ENCODE measurements around the gene AGPAT3. TPM values are rescaled to one million over a fixed set of nuclear protein-coding genes. Genes with fewer than 3 reads are reported as not detected.

AGPAT3 gene, protein sequence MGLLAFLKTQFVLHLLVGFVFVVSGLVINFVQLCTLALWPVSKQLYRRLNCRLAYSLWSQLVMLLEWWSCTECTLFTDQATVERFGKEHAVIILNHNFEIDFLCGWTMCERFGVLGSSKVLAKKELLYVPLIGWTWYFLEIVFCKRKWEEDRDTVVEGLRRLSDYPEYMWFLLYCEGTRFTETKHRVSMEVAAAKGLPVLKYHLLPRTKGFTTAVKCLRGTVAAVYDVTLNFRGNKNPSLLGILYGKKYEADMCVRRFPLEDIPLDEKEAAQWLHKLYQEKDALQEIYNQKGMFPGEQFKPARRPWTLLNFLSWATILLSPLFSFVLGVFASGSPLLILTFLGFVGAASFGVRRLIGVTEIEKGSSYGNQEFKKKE
- total RNA-seq (2022; extraction: Qiagen RNA extraction; ENCODE audit: low read depth): 18.5 to 24.2 TPM (median 19.5 TPM) in 5 replicates

DNA sequence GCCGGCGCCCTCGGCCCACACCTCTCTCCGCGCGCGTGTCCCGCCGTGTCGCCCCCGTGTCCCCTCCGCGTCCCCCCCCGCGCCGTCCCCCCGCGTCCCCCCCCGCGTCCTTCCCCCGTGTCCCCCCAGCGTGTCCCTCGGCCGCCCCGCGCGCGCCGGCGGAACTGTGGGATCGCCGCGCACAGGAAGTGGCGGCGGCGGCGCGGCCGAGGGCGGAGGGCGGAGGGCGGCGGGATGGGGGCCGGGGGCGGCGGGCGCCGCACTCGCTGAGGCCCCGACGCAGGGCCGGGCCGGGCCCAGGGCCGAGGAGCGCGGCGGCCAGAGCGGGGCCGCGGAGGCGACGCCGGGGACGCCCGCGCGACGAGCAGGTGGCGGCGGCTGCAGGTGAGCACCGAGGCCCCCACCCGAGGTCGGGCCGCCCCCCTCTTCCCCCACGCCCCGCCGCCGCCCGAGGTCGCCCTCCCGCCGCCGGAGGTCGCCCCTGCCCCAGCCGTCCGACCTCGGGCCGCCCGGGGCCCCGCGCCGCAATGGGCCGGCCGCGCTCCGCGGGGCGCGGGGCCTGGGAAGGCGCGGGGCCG, at the start of gene AGPAT3:
TSS of gene AGPAT3 (plus strand) at position 262 of the 578 bp plus-strand sequence. CDS start 94,459 bp downstream, outside the sequence.

DNA sequence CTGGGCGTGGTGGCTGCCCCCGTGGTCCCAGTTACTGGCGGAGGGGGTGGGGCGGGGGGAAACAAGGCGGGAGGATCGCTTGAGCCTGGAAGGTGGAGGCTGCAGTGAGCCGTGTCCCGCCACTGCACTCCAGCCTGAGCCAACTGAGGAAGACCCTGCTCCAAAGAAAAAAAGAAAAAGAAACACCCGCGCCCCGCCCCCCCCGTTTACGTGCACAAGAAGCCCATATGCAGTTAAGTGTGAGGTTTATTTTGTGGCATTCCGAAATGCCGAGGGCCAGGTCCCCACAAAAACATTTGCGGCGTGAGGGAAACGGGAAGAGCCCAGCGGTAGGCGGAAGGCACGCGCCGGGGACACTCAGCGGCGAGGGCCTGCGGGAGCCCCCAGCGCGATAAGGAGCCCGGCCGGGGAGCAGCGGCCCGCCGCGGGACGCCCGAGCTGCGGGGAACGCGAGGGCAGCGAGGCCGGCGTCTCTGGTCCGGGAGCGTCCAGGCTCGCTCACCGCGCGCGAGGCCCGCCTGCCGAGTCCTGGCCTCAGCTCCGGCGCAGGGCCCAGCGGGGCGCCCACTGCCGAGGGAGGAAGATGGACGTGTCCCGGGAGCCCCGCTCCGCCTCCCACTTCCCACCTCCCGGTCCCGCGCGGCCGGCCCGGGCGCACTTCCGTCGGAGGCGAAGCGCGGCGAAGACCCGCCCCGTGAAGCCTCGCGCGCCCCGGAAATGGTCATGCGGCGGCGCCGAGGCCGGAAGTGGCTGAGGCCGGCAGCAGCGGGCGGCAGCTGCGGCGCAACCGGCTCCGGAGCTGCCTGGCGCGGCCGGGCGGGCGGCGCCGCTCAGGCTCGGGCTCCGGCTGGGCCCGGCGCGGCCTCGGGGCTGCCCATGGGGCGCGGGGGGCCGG, 146.8 kb downstream of the AGPAT3 start, which contains the start of gene TRAPPC10:
TSS of gene TRAPPC10 (plus strand) at position 731 of the 895 bp plus-strand sequence. CDS start 185 bp downstream, outside the sequence.

Other genes with a start within 250 kb of the AGPAT3 start
- gene HSF2BP, start 205.7 kb upstream of the AGPAT3 start, total RNA-seq (2022; extraction: Qiagen RNA extraction; ENCODE audit: low read depth): 1.6 to 2.5 TPM (median 2.0 TPM) in 5 replicates
- gene RRP1B, start 205.7 kb upstream of the AGPAT3 start, total RNA-seq (2022; extraction: Qiagen RNA extraction; ENCODE audit: low read depth): 30.3 to 38.9 TPM (median 37.8 TPM) in 5 replicates
- gene PDXK, start 146.1 kb upstream of the AGPAT3 start, total RNA-seq (2022; extraction: Qiagen RNA extraction; ENCODE audit: low read depth): 197 to 323 TPM (median 270 TPM) in 5 replicates
- gene CSTB, start 88.9 kb upstream of the AGPAT3 start, total RNA-seq (2022; extraction: Qiagen RNA extraction; ENCODE audit: low read depth): 84.3 to 113 TPM (median 94.2 TPM) in 5 replicates
- 32.3 to 45.0 TPM (median 36.6 TPM) in 5 replicates for gene RRP1, start 75.6 kb upstream of the AGPAT3 start, total RNA-seq (2022; extraction: Qiagen RNA extraction; ENCODE audit: low read depth)
- gene TRAPPC10, start 147.1 kb downstream of the AGPAT3 start, total RNA-seq (2022; extraction: Qiagen RNA extraction; ENCODE audit: low read depth): 12.4 to 16.6 TPM (median 15.5 TPM) in 5 replicates
- 1.4 to 2.7 TPM (median 2.3 TPM) in 5 replicates for gene PWP2, start 242.2 kb downstream of the AGPAT3 start, total RNA-seq (2022; extraction: Qiagen RNA extraction; ENCODE audit: low read depth)

All from A549 treated with RU486 at 1 μM for 4 hours (cell line).